Measurements from ENCODE around the gene ABI3BP. TPM values are rescaled to one million over a fixed set of nuclear protein-coding genes. Genes with fewer than 3 reads are reported as not detected.

ABI3BP gene
- total RNA-seq, 1 donor from 2014 or later, result 207 TPM

- intact Hi-C loops (cut with DNase I), result no loop called here
- Histone ChIP-seq H3K27ac (no peak overlapping the region), H3K36me3 (no peaks in the 10 kb centered on the region)
These were observed 227.7 kb downstream of the ABI3BP start for GRCh38 chr3:100765437-100765975.

GRCh38 chr3:100761951-100762350 is 231.3 kb downstream of the ABI3BP start:
- no peaks in the 10 kb centered on the region for H3K4me1 ChIP-seq
- DNase-seq (no peak), ATAC-seq (no peak)
- H3K27ac ChIP-seq, result no peak overlapping the region
- H3K4me3 ChIP-seq, result no peak overlapping the region
- intact Hi-C loops (cut with DNase I), result no loop called here
- H3K36me3 ChIP-seq, result no peaks in the 10 kb centered on the region
- no peaks in the 10 kb centered on the region for H3K9me3 ChIP-seq
- no peak for TF ChIP-seq CTCF (IDR thresholded peaks at IDR 0.05)
- no peaks in the 10 kb centered on the region for H3K27me3 ChIP-seq

More at GRCh38 chr3:100765437-100765975, 227.7 kb downstream of the ABI3BP start:
- DNase-seq (no peak), ATAC-seq (no peak)
- Histone ChIP-seq H3K4me1 (no peaks in the 10 kb centered on the region), H3K9me3 (no peaks in the 10 kb centered on the region), H3K27me3 (no peaks in the 10 kb centered on the region), H3K4me3 (no peak overlapping the region)
- TF ChIP-seq CTCF (IDR thresholded peaks at IDR 0.05), result no peak

- H3K9me3 ChIP-seq, result no peaks in the 10 kb centered on the region
- intact Hi-C loops (cut with DNase I), result no loop called here
- no peak for DNase-seq
- no peak overlapping the region for H3K4me3 ChIP-seq
- H3K27ac ChIP-seq, result no peak overlapping the region
- no peaks in the 10 kb centered on the region for H3K36me3 ChIP-seq
- no peaks in the 10 kb centered on the region for H3K4me1 ChIP-seq
- TF ChIP-seq CTCF (IDR thresholded peaks at IDR 0.05), result peak; percentile 23
- peak; percentile 50 for ATAC-seq
- H3K27me3 ChIP-seq, result no peaks in the 10 kb centered on the region
These were observed 231.8 kb downstream of the ABI3BP start for GRCh38 chr3:100761211-100761942.

GRCh38 chr3:100760377-100760776 is 232.8 kb downstream of the ABI3BP start:
- no peak for ATAC-seq
- DNase-seq, result no peak

GRCh38 chr3:100759950-100760349 is 233.3 kb downstream of the ABI3BP start:
- ATAC-seq (no peak), DNase-seq (no peak)
- TF ChIP-seq CTCF (IDR thresholded peaks at IDR 0.05), result no peak
- intact Hi-C loops (cut with DNase I), result no loop called here
- no peak overlapping the region for H3K27ac ChIP-seq
- H3K4me3 ChIP-seq, result no peak overlapping the region
- no peaks in the 10 kb centered on the region for H3K27me3 ChIP-seq
- H3K9me3 ChIP-seq, result no peaks in the 10 kb centered on the region
- no peaks in the 10 kb centered on the region for H3K4me1 ChIP-seq
- no peaks in the 10 kb centered on the region for H3K36me3 ChIP-seq

More at GRCh38 chr3:100760377-100760776, 232.8 kb downstream of the ABI3BP start:
- no peak overlapping the region for H3K4me3 ChIP-seq
- no peaks in the 10 kb centered on the region for H3K36me3 ChIP-seq
- no peaks in the 10 kb centered on the region for H3K9me3 ChIP-seq
- intact Hi-C loops (cut with DNase I), result no loop called here
- peak overlapping the region; percentile 27 for H3K27ac ChIP-seq
- no peaks in the 10 kb centered on the region for H3K27me3 ChIP-seq
- TF ChIP-seq CTCF (IDR thresholded peaks at IDR 0.05), result no peak
- no peaks in the 10 kb centered on the region for H3K4me1 ChIP-seq

All from upper lobe of right lung (tissue), 1 donor.